A172 (cell line): Measurements from ENCODE around the gene SAMD15. TPM values are rescaled to one million over a fixed set of nuclear protein-coding genes. Genes with fewer than 3 reads are reported as not detected.
"Not testable (repeated sequence)": the region's sequence is repeated elsewhere in the genome, so short reads cannot be mapped to it uniquely, and the experiment has no call there.

Experiments
- DNase-seq: peaks from one replicate; pipeline ENCODE4 v3.0.0-alpha.2; 2015; ENCODE audit warnings: low spot score
- total RNA-seq: library from RNA; depleted of rRNA; stranded (reverse); fragments of >200 nt; shearing (Covaris generic); gene quantifications from 2 replicates; pipeline ENCODE4 v1.2.3, GENCODE V29; 2014; rRNA removed

SAMD15 gene
- 1.9 and 2.7 TPM in 2 replicates for total RNA-seq

DNA sequence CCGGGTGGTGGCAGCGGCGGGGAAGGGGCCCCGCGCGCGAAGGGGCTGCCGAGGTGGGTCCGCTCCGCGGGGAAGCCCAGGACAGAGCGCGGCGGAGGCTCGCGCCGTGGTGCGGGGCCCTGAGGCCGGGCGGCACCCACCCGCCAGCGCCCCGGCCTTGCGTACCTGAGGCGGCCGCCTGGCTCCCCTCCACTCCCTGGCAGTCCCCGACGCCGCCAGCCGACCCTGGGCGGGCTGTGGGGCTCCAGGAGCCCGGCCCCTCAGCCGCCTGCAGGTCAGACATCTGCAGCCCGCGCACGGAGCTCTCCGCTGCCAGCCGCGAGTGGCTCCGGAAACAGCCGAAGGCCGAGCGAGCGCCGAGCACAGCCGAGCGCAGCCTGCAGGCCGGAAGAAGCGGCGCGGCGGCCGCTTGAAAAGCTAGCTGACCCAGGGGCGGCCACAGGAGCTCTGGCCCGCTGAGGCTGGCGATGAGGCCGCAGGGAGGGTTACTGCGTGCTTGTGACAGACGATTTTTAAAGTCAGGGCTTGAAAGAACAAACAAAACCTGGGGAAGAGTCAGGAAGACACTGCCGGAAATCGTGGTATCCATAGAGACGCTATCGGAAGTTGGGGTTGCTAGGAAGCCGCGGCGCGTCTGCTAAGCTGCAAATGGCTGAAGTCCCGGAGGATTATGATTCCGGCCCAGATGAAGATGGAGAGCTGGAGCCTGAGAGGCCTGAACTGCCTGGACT lies at the start of gene SAMD15, which contains the start of gene TMED8:
Gene SAMD15, plus strand, starts transcription at position 609 of the 731 bp plus-strand sequence. Its CDS starts 40 bp downstream, at position 649.
Gene TMED8, minus strand, starts transcription at position 324 of the 731 bp plus-strand sequence. Its CDS starts 41 bp downstream, at position 283.
- DNase-seq = peak; percentile 57

DNA sequence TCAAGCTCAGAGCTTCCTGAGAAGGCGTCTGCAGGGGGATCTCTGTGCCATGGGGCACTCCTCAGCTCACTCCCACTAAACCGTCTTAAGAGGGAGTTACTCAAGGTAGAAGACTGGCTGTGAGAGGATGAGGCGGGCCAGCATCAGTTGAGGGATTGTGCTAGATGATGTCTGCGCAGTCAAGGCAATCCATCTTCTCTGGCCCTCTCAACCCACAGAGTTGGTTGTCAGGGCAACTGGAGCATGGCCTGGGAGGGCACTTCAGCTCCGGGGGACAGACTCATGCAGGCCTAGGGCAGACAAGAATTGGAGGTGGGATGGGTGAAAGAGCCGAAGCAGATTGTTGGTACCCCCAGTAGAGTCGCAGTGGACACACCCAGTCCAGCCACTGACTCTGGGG lies 47.3 kb upstream of the SAMD15 start:
- DNase-seq = no peak

DNA sequence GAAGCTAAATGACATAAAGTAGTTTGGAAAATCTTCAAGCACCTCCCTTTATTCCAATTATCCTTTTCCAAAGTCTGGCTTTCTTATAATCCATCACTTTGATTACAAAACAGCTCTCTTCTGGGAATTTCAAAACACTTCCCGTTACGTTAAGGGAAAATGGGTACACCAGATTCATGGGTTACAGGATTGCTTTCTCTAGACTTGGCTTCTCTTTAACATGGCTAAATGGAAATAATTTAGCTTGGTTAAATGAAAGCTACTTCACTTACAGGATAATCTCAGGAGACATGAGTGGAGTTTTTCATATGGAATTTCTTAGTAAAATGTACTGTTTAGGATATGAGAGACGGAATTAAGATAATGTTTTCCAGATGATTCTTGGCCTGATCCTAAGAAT lies 41.6 kb upstream of the SAMD15 start:
- no peak for DNase-seq

DNA sequence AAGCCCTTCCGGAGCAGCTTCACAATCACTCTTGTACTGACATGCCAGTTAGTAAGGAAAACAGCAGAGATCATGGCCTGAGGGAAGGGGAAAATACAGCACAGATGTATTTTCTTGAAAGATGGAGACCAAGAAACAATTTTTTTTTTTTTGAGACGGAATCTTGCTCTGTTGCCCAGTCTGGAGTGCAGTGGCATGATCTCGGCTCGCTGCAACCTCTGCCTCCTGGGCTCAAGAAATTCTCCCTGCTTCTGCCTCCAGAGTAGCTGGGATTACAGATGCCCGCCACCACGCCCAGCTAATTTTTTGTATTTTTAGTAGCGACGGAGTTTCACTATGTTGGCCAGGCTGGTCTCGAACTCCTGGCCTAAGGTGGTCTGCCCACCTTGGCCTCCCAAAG lies 39.9 kb upstream of the SAMD15 start:
- DNase-seq = not testable (repeated sequence)

DNA sequence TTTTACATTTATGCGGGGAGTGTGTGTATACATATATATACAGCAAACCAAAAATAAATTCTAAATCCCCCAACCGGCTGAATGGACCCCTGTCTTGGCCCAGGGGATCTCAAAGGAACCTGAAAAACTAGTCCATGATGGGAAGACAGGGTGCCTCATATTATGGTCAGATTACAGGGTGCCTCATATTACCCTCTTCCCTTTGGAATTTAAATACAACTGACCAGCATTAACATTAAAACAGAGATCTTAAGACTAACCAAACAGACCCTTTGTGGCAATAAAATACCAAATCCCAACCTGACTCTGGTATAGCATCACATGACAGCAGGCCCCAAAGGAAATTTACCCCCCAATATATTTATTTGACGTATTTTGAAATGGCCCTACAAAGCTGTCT lies 39.3 kb upstream of the SAMD15 start:
- no peak for DNase-seq

- DNase-seq = no peak
Measured at GRCh38 chr14:77338302-77338701, 38.9 kb upstream of the SAMD15 start.

GRCh38 chr14:77339407-77339806 lies 37.8 kb upstream of the SAMD15 start:
- DNase-seq = no peak

- DNase-seq = no peak
Measured at GRCh38 chr14:77340389-77340788, 36.8 kb upstream of the SAMD15 start.

- no peak for DNase-seq
Measured at GRCh38 chr14:77342726-77343397, 34.3 kb upstream of the SAMD15 start.

GRCh38 chr14:77343662-77344061 lies 33.5 kb upstream of the SAMD15 start:
- no peak for DNase-seq

- DNase-seq = no peak
Measured at GRCh38 chr14:77344377-77344996, 32.7 kb upstream of the SAMD15 start.

GRCh38 chr14:77346495-77346894 lies 30.7 kb upstream of the SAMD15 start:
- no peak for DNase-seq

- DNase-seq = no peak
Measured at GRCh38 chr14:77347751-77348150, 29.4 kb upstream of the SAMD15 start.

DNA sequence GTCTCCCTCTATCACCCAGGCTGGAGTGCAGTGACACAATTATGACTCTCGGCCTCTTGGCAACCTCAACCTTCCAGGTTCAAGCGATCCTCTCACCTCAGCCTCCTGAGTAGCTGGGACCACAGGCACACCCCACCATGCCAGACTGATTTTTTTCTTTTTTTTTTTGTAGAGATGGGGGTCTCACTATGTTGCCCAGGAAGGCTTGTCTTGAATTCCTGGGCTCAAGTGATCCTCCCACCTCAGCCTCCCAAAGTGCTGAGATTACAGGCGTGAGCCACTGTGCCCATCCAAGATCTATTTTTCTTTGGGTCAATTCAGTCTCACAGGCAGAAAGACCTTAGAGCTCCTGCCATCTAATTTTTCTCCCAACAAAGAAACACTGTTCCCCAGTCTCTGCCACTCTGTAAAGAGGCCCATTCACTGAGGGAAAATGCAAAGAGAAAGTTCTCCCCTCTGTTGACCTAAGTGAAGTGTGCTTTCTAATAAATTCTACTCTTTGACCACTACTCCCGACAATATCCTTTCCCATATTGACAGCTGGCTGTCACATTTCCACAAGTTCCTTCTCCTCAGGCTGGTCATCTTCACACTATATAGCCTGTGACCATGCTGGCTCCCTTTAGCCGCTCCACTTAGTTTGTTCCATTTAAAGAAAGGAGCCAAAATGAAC lies 23.6 kb upstream of the SAMD15 start:
- no peak for DNase-seq

GRCh38 chr14:77355811-77356210 lies 21.4 kb upstream of the SAMD15 start:
- no peak for DNase-seq

GRCh38 chr14:77356899-77357298 lies 20.3 kb upstream of the SAMD15 start:
- DNase-seq = no peak

DNA sequence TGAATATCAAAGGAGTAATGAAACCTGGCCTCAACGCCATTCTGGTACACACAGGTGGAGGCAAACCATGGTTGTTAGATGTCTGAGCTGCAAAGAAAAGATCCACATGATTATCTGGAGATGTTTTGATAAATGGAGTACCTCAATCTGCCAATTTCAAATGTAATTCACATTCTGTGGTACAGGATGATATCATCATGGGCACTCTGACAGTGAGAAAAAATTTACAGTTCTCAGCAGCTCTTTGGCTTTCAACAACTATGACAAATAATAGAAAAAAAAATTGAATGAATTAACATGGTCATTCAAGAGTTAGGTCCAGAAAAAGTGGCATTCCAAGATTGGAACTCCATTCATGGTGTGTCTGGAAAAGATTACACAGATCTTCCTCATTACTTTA lies 17.6 kb upstream of the SAMD15 start:
- DNase-seq = no peak

DNA sequence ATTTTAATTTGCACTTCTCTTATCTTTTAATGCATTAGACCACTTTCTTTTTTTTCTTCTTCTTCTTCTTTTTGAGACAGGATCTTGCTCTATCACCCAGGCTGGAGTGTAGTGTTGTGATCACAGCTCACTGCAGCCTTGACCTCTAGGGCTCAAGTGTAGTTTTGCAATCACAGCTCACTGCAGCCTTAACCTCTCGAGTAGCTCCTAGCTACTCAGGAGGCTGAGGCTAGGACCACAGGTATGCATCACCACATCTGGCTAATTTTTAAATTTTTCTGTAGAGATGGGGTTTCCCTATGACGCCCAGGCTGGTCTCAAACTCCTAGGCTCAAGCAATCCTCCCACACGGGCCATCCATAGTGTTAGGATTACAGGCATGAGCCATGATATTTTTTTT lies 13.0 kb upstream of the SAMD15 start:
- no peak for DNase-seq

- DNase-seq = no peak
Measured at GRCh38 chr14:77369285-77369684, 7.9 kb upstream of the SAMD15 start.

DNA sequence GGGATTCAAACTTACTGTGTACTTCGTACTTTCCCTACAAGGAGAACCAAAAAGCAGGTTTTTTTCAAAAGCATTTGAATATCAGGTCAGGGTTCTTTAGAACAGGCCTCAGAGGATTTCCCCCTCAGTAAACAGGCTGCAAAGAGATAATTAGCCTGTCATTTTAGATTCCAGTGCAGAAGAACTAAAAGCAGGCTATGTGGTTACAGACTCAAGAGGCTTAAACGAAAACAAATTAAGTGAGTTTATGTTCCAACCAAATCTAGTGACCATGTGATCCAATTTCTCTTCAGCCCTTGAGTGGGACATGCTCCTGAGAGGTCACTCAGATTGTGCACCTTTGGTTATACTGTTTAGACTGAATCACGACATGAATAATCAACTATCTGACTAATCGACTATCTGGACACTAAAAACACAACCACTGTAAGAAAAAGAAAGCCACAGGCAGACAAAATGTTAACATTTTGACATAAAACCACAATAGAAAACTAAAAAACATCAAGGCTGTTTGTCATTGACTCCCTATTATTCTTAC lies 4.8 kb upstream of the SAMD15 start:
- DNase-seq = no peak

DNA sequence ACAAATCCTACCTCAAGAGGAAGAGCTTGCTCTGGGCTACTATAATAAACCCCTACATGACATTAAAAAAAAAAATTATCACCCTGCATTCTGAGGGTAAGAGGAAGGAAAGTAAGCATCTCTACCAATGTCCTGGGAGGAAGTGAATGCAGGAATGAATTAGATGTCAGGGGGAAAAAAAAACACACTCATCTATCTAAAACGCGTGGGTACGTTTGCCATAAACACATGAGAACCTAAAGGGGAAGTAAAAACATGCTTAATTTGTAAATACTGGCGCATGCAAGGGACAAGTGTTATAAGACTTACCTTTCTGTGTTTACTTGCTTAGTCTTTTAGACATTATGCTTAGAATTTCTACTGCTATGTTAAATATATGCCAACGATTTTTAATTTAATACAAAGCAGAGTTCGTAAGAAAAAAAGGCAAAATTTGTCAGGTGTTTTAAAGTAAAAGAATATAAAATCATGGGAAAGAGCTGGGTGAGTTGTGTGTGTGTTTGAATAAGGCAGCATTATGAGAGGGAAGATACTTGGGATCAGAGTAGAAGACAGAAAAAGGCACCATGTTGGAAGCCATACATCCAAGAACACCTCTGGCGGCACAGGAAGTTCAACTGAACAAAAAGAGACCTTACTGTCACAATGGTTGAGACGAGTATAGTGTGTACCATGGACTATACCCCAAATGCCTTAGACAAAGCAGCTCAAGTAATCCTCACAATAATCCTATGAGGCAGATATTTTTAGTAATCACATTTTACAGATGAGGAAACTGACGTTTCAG lies 1.8 kb upstream of the SAMD15 start:
- DNase-seq = no peak
